Transverse colon (tissue), 4 donors: ENCODE data around the gene FAM83E.

Source experiments
- CTCF ChIP-seq, 5 experiments: fragments of 200-600 bp in 3 of 5; fragments of 450-650 bp in 2 of 5; sonication (generic) in 3 of 5; IDR thresholded peaks; 1 replicate in 2 of 5; 2 replicates in 3 of 5; pipeline ENCODE4 v1.5.1; 2016 to 2017; ENCODE audit warnings: antibody characterized with exemption in 5 of 5, inconsistent platforms in 3 of 5, mild to moderate bottlenecking in 2 of 5, moderate library complexity in 1 of 5
- EP300 ChIP-seq: sonication (generic); formaldehyde crosslinking; IDR thresholded peaks from one replicate; pipeline ENCODE4 v1.6.1; 2017; ENCODE audit warnings: antibody characterized with exemption, low read depth
- POLR2A ChIP-seq: fragments of 450-650 bp; IDR thresholded peaks from one replicate; pipeline ENCODE4 v1.6.1; 2016; ENCODE audit warnings: antibody characterized with exemption, mild to moderate bottlenecking, moderate library complexity
- POLR2AphosphoS5 ChIP-seq, 3 donors: sonication (generic); formaldehyde crosslinking; IDR thresholded peaks; one replicate each; pipeline ENCODE4 v1.6.1; 2016; ENCODE audit warnings: antibody characterized with exemption in 3 of 3

GRCh38 chr19:48606463-48607358, 8.2 kb downstream of the FAM83E start, which contains the start of gene SPACA4:
- TF ChIP-seq EP300 (no peak), CTCF (IDR thresholded peaks at IDR 0.05) (no peak), POLR2A (no peak), POLR2AphosphoS5 (IDR thresholded peaks at IDR 0.05) (no peak)
